Bronchial epithelial cell (primary cell): ENCODE results near the gene TMEM220. TPM values are rescaled to one million over a fixed set of nuclear protein-coding genes. Genes with fewer than 3 reads are reported as not detected.

Experiments used
- DNase-seq: peaks from one replicate; pipeline ENCODE4 v3.0.0-alpha.2; 2010; ENCODE audit warnings: low read depth
- FAIRE-seq: peaks from 2 replicates; lab custom pipeline; 2011; peaks lifted over from hg19 to GRCh38; lab: Jason Lieb, UNC
- H3K27me3 ChIP-seq: 2 replicates; pipeline ENCODE4 v1.5.1; 2011; ENCODE audit warnings: low read length; ENCODE audit not compliant: control insufficient read depth, insufficient read depth
- H3K36me3 ChIP-seq: 2 replicates; pipeline ENCODE4 v1.5.1; 2011; ENCODE audit warnings: low read length; ENCODE audit not compliant: control insufficient read depth, insufficient read depth
- H3K4me3 ChIP-seq: 2 replicates; pipeline ENCODE4 v1.5.1; 2011; ENCODE audit warnings: mild to moderate bottlenecking, low read depth, low read length, control low read depth
- CTCF ChIP-seq: IDR thresholded peaks from 2 replicates; pipeline ENCODE4 v1.5.1; 2011; ENCODE audit warnings: mild to moderate bottlenecking, moderate library complexity, low read length, control low read depth, inconsistent platforms; ENCODE audit not compliant: insufficient read depth, severe bottlenecking
- total RNA-seq: library from RNA; depleted of rRNA; stranded (reverse); fragments of >200 nt; gene quantifications from 2 replicates; pipeline ENCODE4 v1.2.1, GENCODE V29; 2014

TMEM220 gene
- total RNA-seq, 1 donor from 2014 or later = 0.79 TPM

- DNase-seq = no peak
- H3K36me3 ChIP-seq = no peaks in the 10 kb centered on the region
- H3K27me3 ChIP-seq = no peaks in the 10 kb centered on the region
- no peak for TF ChIP-seq CTCF
- H3K4me3 ChIP-seq = no peak overlapping the region
- no peak for FAIRE-seq
These were observed 46.0 kb upstream of the TMEM220 start for GRCh38 chr17:10775740-10776356.

- TF ChIP-seq CTCF = no peak
- FAIRE-seq = no peak
- Histone ChIP-seq H3K4me3 (no peak overlapping the region), H3K27me3 (no peaks in the 10 kb centered on the region), H3K36me3 (no peaks in the 10 kb centered on the region)
- DNase-seq = no peak
These were observed 45.2 kb upstream of the TMEM220 start for GRCh38 chr17:10775058-10775457.

GRCh38 chr17:10773391-10773790, 43.6 kb upstream of the TMEM220 start:
- no peak for FAIRE-seq
- DNase-seq = no peak
- no peak for TF ChIP-seq CTCF
- no peaks in the 10 kb centered on the region for H3K36me3 ChIP-seq
- no peaks in the 10 kb centered on the region for H3K27me3 ChIP-seq
- H3K4me3 ChIP-seq = no peak overlapping the region

GRCh38 chr17:10772425-10773380, 42.9 kb upstream of the TMEM220 start:
- TF ChIP-seq CTCF = peak; percentile 55

GRCh38 chr17:10771148-10771547, 41.3 kb upstream of the TMEM220 start:
- no peak for TF ChIP-seq CTCF
- DNase-seq = no peak
- Histone ChIP-seq H3K27me3 (no peaks in the 10 kb centered on the region), H3K4me3 (no peak overlapping the region), H3K36me3 (no peaks in the 10 kb centered on the region)
- no peak for FAIRE-seq

More at GRCh38 chr17:10772425-10773380, 42.9 kb upstream of the TMEM220 start:
- Histone ChIP-seq H3K4me3 (no peak overlapping the region), H3K27me3 (no peaks in the 10 kb centered on the region), H3K36me3 (no peaks in the 10 kb centered on the region)
- DNase-seq (no peak), FAIRE-seq (no peak)
